Measurements from ENCODE around the gene PKN3. TPM values are rescaled to one million over a fixed set of nuclear protein-coding genes. Genes with fewer than 3 reads are reported as not detected.
"Not testable (repeated sequence)": the region's sequence is repeated elsewhere in the genome, so short reads cannot be mapped to it uniquely, and the experiment has no call there.

The PKN3 gene
- polyA plus RNA-seq, 1 donor: 8.6 TPM

DNA sequence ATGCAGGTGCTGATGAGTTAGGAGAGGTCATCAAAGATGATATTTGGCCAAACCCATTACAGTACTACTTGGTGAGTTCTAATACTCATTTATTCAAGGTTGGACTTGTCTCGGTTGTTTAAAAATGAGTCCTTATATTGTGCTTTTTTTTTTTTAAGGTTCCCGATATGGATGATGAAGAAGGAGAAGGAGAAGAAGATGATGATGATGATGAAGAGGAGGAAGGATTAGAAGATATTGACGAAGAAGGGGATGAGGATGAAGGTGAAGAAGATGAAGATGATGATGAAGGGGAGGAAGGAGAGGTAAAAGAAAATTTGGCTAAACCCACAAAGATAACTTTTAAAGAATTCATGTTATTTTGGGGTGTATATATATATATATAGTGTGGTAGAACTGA lies 8.6 kb upstream of the PKN3 start:
- DNase-seq: not testable (repeated sequence)

- no peak for DNase-seq
Measured at GRCh38 chr9:128694344-128694743, 8.0 kb upstream of the PKN3 start.

DNA sequence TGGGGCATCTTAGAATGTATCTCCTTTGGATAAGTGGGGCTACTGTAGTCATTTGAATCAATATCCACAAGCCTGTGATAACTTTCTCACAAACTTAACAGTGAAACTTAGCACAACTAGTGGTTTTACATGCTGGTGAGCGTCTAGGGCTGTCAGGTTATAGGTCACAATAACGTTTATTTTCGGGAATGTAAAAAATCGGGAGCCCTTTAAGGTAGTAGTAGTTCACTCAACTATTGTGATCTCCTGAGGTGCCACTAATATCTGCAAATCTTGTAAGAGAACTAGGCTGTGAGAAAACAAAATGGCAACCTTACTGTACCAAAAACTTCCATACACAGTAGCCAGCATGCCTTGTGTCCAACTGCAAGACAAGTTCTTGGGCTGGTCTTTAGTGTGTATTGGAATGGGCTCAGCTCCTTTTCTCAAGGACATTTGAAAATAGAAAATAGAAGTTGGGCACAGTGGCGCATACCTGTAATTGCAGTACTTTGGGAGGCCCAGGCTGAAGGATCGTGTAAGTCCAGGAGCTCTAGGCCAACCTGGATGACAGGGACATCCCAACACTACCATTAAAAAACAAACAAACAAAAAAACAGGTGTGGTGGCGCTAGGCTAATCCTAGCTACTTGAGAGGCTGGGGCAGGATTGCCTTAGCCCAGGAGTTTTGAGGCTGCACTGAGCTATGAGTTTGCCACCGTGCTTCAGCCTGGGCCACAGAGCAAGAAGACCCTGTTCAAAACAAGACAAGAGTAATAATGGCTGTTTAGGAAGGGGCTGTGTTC lies 5.2 kb upstream of the PKN3 start:
- DNase-seq: no peak

DNA sequence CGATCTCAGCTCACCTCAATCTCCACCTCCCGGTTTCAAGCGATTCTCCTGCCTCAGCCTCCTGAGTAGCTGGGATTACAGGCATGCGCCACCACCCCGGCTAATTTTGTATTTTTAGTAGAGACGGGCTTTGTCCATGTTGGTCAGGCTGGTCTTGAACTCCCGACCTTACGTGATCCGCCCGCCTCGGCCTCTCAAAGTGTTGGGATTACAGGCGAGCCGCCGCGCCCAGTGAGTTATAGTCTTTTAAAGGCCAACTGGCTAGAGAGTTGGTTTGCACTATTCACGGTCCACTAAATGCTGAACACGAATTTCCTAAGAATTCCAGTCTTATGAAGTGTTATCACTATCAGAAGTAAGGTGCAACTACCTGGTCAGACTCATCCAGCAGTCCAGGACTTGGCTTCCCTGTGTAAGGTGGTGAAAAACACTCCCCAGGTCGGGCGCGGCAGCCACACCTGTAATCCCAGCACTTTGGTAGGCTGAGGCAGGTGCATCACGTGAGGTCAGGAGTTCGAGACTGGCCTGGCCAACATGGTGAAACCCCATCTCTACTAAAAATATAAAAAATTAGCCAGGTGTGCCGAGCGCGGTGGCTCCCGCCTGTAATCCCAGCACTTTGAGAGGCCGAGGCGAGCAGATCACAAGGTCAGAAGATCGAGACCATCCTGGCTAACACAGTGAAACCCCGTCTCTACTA lies 3.1 kb upstream of the PKN3 start:
- DNase-seq: not testable (repeated sequence)

DNA sequence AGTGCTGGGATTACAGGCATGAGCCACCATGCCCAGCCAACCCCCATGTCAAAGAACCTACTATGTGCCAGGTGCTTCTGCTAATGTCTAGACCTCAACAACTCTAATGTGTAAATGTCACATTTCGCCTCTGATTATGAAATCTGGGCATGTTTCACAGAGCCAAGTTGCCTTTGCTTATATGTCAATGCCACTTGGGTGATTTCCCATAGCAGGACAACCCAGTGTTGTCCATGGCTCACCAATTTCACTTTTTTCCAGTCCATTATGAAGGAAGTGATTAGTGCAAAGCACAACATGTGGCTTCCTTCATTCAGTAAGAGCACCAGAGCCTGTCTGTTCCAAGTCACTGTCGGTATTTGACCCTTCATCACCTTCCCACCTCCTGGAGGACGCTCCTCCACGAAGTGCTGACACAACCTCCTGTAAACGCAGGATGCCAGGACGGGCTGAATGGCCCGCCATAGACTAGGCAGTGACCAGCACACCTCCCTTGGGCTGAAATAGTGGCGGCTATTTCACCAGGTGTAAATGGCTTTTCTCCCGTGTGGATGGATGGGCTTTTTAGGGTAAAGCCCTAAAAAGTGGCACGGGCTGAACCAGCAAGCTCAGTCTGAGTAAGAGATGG lies 962 bp upstream of the PKN3 start:
- no peak for DNase-seq

- no peak for DNase-seq
Measured at GRCh38 chr9:128702949-128703615, 779 bp downstream of the PKN3 start.

- DNase-seq: no peak
Measured at GRCh38 chr9:128703616-128704355, 1.5 kb downstream of the PKN3 start.

DNA sequence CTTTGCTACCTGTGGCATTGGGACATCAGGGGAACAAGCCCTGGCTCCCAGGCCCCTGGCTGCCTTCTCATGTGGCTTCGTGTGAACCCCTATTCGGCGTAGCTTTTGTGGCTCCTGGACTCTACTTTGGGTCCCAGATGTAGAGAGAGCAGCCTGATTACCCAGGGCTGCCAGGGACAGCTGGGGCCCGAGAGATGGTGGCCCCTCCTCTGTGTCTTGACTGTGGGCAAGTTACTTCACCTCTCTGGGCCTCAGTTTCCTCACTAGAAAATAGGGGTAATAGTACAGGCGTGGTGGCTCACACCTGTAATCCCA lies 2.0 kb downstream of the PKN3 start:
- DNase-seq: no peak

DNA sequence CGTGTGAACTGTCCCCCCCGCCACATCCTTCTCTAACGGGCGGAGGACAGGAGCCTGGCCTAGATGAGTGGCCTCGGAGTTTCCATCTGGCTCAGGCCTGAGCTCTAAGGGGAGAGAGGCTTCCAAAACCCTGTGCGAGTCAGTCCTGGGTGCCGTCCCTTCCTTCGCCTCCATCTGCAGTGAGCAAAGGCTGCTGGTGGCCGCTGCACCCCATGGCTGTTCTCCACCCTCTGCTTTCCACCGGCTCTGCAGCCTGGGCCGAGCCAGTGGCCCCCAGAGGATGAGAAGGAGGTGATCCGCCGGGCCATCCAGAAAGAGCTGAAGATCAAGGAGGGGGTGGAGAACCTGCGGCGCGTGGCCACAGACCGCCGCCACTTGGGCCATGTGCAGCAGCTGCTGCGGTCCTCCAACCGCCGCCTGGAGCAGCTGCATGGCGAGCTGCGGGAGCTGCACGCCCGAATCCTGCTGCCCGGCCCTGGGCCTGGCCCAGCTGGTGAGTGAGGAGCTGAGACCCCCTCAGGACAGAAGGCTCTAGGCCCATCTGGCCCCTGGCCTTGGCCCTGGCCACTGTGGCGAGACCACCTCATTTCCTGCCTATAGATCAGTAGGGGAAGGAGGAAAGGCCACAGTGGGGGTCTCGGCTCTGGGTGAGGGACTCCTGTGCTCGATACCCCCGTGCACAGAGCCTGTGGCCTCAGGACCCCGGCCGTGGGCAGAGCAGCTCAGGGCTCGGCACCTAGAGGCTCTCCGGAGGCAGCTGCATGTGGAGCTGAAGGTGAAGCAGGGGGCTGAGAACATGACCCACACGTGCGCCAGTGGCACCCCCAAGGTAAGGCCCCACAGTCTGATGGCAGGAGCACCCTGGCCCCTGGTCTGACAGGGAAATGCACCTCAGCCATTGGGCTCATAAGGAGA lies 3.0 kb downstream of the PKN3 start:
- no peak for DNase-seq

GRCh38 chr9:128706045-128706444 lies 3.7 kb downstream of the PKN3 start:
- no peak for DNase-seq

DNA sequence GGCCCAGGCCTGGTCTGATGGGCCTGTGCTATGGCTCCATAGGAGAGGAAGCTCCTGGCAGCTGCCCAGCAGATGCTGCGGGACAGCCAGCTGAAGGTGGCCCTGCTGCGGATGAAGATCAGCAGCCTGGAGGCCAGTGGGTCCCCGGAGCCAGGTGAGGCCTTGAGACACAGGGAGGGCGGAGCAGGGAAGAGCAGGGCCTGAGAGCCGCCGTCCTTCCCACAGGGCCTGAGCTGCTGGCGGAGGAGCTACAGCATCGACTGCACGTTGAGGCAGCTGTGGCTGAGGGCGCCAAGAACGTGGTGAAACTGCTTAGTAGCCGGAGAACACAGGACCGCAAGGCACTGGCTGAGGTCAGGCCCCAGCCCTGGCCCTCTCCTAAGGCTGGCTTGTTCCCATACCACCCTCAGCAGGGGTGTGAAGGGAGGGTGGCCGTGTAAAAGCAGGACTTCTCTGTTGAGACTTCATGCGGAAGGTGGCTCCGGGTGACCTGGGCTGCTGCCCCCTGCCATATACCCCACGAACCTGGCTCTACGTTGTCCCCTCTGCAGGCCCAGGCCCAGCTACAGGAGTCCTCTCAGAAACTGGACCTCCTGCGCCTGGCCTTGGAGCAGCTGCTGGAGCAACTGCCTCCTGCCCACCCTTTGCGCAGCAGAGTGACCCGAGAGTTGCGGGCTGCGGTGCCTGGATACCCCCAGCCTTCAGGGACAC lies 4.5 kb downstream of the PKN3 start:
- DNase-seq: no peak

DNA sequence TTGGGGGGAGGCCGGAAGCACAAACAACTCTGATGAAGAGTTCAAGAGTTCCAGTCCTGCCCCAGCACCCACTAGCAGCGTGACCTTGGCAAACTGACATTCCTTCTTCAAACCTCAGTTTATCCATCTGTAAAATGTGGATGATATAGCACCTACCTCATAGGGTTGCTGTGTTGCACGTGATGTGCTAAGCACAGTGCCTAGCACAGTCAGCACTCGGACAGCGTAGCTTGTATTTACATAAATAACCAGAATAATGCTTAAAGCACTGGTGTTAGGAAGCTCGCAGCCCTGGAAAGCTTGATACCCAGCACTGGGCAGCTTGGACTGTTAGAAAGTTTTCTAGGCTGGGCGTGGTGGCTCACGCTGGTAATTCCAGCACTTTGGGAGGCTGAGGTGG lies 5.1 kb downstream of the PKN3 start:
- no peak for DNase-seq

DNA sequence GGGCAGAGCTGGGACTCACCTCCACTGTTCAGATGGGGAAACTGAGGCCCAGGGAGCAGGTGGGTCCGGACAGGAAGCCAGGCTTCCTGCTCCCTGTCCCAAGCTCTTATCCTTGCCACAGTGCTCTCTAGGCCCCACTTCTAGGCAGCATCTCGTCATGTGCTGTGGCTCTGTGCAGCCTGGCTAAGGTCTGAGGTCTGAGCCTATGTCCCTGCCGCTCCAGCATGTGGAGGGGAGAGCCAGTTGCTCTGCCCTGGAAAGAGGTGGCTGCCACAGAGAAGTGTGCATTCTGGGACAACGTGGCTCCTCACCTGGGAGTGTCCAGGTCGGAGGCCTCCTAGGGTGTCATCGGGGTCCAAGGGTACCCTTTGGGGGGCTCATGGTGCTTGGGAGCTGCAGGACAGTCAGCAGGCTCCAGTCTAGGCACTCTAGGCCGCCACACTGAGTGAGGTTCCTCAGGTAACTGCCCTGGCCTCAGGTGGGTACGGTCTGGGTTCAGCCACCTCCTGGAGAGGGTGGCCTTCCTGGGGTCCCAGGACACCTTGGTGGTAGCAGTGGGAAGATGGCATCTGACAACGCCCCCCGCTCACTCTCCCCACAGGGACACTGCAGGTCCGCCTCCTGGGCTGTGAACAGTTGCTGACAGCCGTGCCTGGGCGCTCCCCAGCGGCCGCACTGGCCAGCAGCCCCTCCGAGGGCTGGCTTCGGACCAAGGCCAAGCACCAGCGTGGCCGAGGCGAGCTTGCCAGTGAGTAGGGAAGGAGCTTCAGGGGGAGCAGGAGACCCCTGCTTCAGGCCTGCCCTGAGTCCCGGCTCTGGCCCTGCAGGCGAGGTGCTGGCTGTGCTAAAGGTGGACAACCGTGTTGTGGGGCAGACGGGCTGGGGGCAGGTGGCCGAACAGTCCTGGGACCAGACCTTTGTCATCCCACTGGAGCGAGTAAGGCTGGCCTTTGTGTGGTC lies 10.4 kb downstream of the PKN3 start:
- no peak for DNase-seq

- DNase-seq: no peak
Measured at GRCh38 chr9:128713411-128713780, 11.1 kb downstream of the PKN3 start.

- no peak for DNase-seq
Measured at GRCh38 chr9:128713941-128714573, 11.8 kb downstream of the PKN3 start.

- DNase-seq: no peak
Measured at GRCh38 chr9:128714586-128715435, 12.5 kb downstream of the PKN3 start.

DNA sequence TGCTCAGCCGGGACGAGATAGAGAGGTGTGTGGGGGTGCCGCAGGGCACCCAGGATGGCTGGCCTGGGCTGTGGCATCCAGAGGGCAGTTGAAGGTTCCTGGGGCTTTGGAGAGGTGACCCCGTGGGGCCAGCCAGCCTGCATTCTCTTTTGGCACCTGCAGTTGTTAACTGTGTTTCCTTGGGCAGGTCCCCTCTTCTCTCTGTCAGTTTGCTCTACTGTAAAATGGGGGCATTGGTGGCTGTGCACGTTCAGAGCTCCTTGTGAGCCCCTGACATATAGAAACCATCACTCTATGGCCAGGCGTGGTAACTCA lies 13.1 kb downstream of the PKN3 start:
- DNase-seq: no peak

GRCh38 chr9:128716581-128717254 lies 14.4 kb downstream of the PKN3 start:
- no peak for DNase-seq
